ENCODE results near the gene PCDHB6.
"Not testable (repeated sequence)": the region's sequence is repeated elsewhere in the genome, so short reads cannot be mapped to it uniquely, and the experiment has no call there.

DNA sequence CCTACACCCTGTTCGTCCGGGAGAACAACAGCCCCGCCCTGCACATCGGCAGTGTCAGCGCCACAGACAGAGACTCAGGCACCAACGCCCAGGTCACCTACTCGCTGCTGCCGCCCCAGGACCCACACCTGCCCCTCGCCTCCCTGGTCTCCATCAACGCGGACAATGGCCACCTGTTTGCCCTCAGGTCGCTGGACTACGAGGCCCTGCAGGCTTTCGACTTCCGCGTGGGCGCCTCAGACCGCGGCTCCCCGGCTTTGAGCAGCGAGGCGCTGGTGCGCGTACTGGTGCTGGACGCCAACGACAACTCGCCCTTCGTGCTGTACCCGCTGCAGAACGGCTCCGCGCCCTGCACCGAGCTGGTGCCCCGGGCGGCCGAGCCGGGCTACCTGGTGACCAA is 38.8 kb downstream of the PCDHB6 start:
- not testable (repeated sequence) for TF ChIP-seq POLR2A (IDR thresholded peaks at IDR 0.05; ENCODE audit: insufficient read depth in 1 of 2, low read depth in 2 of 2, low read length in 2 of 2); KLF16 (CRISPR knock-in tag; IDR thresholded peaks at IDR 0.05); ZNF138 (CRISPR knock-in tag; IDR thresholded peaks at IDR 0.05; ENCODE audit: low read depth); CBX2 (IDR thresholded peaks at IDR 0.05; ENCODE audit: low read depth, low read length); CBX2 (CRISPR knock-in tag; IDR thresholded peaks at IDR 0.05; ENCODE audit: low read depth); KAT2B (IDR thresholded peaks at IDR 0.05; ENCODE audit: borderline replicate concordance, low read depth, low read length); YY1 (IDR thresholded peaks at IDR 0.05; ENCODE audit: insufficient read depth, insufficient replicate concordance, low read depth, low read length); ZBTB3 (CRISPR knock-in tag; IDR thresholded peaks at IDR 0.05; ENCODE audit: borderline replicate concordance, low read depth)
- TF ChIP-seq, protein P1, sequence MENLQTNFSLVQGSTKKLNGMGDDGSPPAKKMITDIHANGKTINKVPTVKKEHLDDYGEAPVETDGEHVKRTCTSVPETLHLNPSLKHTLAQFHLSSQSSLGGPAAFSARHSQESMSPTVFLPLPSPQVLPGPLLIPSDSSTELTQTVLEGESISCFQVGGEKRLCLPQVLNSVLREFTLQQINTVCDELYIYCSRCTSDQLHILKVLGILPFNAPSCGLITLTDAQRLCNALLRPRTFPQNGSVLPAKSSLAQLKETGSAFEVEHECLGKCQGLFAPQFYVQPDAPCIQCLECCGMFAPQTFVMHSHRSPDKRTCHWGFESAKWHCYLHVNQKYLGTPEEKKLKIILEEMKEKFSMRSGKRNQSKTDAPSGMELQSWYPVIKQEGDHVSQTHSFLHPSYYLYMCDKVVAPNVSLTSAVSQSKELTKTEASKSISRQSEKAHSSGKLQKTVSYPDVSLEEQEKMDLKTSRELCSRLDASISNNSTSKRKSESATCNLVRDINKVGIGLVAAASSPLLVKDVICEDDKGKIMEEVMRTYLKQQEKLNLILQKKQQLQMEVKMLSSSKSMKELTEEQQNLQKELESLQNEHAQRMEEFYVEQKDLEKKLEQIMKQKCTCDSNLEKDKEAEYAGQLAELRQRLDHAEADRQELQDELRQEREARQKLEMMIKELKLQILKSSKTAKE (CRISPR knock-in tag; IDR thresholded peaks at IDR 0.05; ENCODE audit: borderline replicate concordance): not testable (repeated sequence)
- TF ChIP-seq, protein P2, sequence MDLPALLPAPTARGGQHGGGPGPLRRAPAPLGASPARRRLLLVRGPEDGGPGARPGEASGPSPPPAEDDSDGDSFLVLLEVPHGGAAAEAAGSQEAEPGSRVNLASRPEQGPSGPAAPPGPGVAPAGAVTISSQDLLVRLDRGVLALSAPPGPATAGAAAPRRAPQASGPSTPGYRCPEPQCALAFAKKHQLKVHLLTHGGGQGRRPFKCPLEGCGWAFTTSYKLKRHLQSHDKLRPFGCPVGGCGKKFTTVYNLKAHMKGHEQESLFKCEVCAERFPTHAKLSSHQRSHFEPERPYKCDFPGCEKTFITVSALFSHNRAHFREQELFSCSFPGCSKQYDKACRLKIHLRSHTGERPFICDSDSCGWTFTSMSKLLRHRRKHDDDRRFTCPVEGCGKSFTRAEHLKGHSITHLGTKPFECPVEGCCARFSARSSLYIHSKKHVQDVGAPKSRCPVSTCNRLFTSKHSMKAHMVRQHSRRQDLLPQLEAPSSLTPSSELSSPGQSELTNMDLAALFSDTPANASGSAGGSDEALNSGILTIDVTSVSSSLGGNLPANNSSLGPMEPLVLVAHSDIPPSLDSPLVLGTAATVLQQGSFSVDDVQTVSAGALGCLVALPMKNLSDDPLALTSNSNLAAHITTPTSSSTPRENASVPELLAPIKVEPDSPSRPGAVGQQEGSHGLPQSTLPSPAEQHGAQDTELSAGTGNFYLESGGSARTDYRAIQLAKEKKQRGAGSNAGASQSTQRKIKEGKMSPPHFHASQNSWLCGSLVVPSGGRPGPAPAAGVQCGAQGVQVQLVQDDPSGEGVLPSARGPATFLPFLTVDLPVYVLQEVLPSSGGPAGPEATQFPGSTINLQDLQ (CRISPR knock-in tag; IDR thresholded peaks at IDR 0.05): not testable (repeated sequence)
- TF ChIP-seq, protein P3, sequence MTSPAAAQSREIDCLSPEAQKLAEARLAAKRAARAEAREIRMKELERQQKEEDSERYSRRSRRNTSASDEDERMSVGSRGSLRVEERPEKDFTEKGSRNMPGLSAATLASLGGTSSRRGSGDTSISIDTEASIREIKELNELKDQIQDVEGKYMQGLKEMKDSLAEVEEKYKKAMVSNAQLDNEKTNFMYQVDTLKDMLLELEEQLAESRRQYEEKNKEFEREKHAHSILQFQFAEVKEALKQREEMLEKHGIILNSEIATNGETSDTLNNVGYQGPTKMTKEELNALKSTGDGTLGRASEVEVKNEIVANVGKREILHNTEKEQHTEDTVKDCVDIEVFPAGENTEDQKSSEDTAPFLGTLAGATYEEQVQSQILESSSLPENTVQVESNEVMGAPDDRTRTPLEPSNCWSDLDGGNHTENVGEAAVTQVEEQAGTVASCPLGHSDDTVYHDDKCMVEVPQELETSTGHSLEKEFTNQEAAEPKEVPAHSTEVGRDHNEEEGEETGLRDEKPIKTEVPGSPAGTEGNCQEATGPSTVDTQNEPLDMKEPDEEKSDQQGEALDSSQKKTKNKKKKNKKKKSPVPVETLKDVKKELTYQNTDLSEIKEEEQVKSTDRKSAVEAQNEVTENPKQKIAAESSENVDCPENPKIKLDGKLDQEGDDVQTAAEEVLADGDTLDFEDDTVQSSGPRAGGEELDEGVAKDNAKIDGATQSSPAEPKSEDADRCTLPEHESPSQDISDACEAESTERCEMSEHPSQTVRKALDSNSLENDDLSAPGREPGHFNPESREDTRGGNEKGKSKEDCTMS (CRISPR knock-in tag; conservative IDR thresholded peaks at IDR 0.05): not testable (repeated sequence)
